ENCODE results near the gene BDKRB2. TPM values are rescaled to one million over a fixed set of nuclear protein-coding genes. Genes with fewer than 3 reads are reported as not detected.

BDKRB2 gene
- total RNA-seq, 4 donors from 2014 or later, result 2.1 to 6.2 (median 2.8) TPM

- no peak for TF ChIP-seq CTCF (IDR thresholded peaks at IDR 0.05; ENCODE audit: low read depth)
These were observed 2.1 kb upstream of the BDKRB2 start for GRCh38 chr14:96202441-96203094.

GRCh38 chr14:96203116-96203515 lies 1.5 kb upstream of the BDKRB2 start:
- TF ChIP-seq CTCF (IDR thresholded peaks at IDR 0.05; ENCODE audit: low read depth), result no peak

GRCh38 chr14:96203635-96204034 lies 1.0 kb upstream of the BDKRB2 start:
- no peak for TF ChIP-seq CTCF (IDR thresholded peaks at IDR 0.05; ENCODE audit: low read depth)

GRCh38 chr14:96205059-96205977 lies 679 bp downstream of the BDKRB2 start:
- TF ChIP-seq CTCF (IDR thresholded peaks at IDR 0.05; ENCODE audit: low read depth), result no peak

GRCh38 chr14:96205978-96206360 lies 1.3 kb downstream of the BDKRB2 start:
- TF ChIP-seq CTCF (IDR thresholded peaks at IDR 0.05; ENCODE audit: low read depth), result no peak

GRCh38 chr14:96206461-96206860 lies 1.8 kb downstream of the BDKRB2 start:
- no peak for TF ChIP-seq CTCF (IDR thresholded peaks at IDR 0.05; ENCODE audit: low read depth)

GRCh38 chr14:96207686-96208085 lies 3.0 kb downstream of the BDKRB2 start:
- no peak for TF ChIP-seq CTCF (IDR thresholded peaks at IDR 0.05; ENCODE audit: low read depth)
